ENCODE measurements around the gene HERC4.

Gene HERC4, protein sequence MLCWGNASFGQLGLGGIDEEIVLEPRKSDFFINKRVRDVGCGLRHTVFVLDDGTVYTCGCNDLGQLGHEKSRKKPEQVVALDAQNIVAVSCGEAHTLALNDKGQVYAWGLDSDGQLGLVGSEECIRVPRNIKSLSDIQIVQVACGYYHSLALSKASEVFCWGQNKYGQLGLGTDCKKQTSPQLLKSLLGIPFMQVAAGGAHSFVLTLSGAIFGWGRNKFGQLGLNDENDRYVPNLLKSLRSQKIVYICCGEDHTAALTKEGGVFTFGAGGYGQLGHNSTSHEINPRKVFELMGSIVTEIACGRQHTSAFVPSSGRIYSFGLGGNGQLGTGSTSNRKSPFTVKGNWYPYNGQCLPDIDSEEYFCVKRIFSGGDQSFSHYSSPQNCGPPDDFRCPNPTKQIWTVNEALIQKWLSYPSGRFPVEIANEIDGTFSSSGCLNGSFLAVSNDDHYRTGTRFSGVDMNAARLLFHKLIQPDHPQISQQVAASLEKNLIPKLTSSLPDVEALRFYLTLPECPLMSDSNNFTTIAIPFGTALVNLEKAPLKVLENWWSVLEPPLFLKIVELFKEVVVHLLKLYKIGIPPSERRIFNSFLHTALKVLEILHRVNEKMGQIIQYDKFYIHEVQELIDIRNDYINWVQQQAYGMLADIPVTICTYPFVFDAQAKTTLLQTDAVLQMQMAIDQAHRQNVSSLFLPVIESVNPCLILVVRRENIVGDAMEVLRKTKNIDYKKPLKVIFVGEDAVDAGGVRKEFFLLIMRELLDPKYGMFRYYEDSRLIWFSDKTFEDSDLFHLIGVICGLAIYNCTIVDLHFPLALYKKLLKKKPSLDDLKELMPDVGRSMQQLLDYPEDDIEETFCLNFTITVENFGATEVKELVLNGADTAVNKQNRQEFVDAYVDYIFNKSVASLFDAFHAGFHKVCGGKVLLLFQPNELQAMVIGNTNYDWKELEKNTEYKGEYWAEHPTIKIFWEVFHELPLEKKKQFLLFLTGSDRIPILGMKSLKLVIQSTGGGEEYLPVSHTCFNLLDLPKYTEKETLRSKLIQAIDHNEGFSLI

DNA sequence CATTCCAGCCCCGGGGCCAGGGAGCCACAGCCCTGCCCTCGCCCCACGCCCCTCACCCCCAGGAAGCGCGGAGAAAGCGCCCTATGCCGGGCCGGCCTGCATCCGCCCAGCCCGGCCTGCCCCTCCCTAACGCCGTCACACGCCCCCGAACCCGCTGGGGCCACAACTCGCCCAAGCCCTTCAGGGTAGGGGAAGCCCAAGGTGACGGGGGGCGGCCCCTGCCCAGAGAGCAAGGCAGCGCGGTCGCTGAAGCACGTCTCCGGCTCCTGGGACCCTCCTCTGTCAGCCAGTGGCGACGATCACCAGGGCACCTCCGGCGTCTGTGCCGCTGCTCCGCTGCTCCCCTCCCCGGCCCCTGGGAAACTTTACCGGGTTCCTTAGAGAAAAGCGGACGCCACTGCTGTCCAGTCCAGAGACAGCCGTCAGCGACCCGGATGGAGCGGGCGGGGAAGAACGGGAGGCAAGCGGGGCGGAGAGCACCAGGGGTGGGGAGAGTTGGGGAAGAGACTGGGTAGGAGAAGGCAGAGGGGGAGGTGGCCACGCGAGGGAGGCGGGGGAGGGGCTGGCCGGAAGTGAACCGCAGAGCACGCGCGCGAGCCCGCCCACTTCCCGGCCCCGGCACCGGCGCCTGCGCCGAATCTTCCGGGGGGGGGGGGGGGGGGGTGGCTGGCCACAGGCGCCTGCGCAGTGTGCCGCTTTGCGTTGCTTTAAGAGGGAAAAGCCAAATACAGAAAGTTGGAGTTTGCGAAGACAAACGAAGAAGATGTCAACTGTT is at the start of gene HERC4:
Gene HERC4, minus strand, starts transcription at position 509 of the 775 bp plus-strand sequence. CDS start 2,175 bp downstream, outside the sequence.
- TF ChIP-seq, protein P1, sequence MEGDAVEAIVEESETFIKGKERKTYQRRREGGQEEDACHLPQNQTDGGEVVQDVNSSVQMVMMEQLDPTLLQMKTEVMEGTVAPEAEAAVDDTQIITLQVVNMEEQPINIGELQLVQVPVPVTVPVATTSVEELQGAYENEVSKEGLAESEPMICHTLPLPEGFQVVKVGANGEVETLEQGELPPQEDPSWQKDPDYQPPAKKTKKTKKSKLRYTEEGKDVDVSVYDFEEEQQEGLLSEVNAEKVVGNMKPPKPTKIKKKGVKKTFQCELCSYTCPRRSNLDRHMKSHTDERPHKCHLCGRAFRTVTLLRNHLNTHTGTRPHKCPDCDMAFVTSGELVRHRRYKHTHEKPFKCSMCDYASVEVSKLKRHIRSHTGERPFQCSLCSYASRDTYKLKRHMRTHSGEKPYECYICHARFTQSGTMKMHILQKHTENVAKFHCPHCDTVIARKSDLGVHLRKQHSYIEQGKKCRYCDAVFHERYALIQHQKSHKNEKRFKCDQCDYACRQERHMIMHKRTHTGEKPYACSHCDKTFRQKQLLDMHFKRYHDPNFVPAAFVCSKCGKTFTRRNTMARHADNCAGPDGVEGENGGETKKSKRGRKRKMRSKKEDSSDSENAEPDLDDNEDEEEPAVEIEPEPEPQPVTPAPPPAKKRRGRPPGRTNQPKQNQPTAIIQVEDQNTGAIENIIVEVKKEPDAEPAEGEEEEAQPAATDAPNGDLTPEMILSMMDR (IDR thresholded peaks at IDR 0.05; ENCODE audit: low read depth, low read length) = no peak
- DNase-seq (ENCODE audit: extremely low read depth, low read depth) = peak; percentile 89

DNA sequence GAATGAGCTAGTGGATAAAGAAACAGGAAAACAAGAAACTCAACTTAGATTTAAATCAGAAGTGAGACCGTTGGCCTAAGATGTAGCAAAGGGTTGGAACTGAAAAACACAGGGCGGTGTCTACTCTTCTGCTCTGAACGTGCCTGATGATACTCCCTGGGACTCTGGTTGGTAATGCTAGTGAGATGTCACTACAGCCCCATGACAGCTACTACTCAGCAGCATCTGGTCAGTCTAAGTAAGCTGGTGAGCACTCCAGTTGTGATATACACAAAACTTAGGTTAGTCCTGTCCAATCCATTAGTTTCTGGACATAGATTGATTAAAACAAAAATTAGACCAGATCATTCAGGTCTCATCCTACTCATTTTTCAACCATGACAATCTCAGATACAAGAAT is 49.6 kb upstream of the HERC4 start:
- DNase-seq (ENCODE audit: extremely low read depth, low read depth) = no peak
- TF ChIP-seq, protein P1 (IDR thresholded peaks at IDR 0.05; ENCODE audit: low read depth, low read length) = no peak

DNA sequence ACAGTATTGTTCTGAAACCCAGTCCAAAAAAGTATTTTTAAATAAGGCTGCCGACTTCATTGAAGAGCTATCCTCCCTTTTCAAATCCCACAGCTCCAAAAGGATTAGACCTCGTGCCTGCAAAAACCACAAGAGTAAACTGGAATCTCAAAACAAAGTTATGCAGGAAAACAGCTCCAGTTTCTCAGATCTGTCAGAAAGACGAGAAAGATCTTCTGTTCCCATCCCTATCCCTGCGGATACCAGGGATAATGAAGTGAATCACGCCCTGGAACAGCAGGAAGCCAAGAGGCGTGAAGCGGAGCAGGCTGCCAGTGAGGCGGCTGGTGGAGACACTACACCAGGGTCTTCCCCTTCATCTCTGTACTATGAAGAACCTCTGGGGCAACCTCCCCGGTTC is 46.8 kb upstream of the HERC4 start:
- TF ChIP-seq, protein P1 (IDR thresholded peaks at IDR 0.05; ENCODE audit: low read depth, low read length) = no peak
- no peak for DNase-seq (ENCODE audit: extremely low read depth, low read depth)

DNA sequence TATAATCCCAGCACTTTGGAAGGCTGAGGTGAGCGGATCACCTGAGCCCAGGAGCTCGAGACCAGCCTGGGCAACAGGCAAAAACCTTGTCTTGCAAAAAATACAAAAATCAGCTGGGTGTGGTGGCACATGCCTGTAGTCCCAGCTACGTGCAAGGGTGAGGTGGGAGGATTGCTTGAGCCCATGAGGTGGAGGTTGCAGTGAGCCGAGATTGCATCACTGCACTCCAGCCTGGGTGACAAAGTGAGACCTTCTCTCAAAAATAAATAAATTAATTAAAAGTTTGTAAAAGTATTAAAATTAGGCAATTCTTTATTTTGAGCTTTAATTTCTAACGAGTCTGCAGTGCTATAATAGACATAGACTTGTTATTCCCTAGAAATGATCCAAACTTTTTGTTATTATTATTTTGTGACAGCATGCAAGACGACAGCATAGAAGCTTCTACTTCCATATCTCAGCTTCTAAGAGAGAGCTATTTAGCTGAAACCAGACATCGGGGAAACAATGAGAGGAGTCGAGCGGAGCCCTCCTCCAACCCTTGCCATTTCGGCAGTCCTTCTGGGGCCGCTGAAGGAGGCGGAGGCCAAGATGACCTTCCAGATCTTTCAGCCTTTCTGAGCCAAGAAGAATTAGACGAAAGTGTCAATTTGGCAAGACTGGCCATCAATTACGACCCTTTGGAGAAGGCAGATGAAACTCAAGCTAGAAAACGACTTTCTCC is 46.1 kb upstream of the HERC4 start:
- no peak for DNase-seq (ENCODE audit: extremely low read depth, low read depth)
- TF ChIP-seq, protein P1 (IDR thresholded peaks at IDR 0.05; ENCODE audit: low read depth, low read length) = no peak

DNA sequence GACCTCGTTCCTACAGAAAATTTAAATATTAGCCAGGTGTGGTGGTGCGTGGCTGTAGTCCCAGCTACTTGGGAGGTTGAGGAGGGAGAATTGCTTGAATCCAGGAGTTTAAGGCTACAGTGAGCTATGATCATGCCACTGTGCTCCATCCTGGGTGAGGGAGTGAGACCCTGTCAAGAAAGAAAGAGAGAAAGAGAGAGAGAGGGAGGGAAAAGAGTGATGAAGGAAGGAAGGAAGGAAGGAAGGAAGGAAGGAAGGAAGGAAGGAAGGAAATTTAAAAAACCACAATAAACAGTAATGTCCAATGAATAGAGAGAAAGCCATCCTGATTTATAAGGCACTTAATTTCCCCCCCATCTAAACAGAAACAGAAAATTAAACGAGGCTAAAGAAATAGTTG is 43.6 kb upstream of the HERC4 start:
- no peak for DNase-seq (ENCODE audit: extremely low read depth, low read depth)
- TF ChIP-seq, protein P1 (IDR thresholded peaks at IDR 0.05; ENCODE audit: low read depth, low read length) = no peak

DNA sequence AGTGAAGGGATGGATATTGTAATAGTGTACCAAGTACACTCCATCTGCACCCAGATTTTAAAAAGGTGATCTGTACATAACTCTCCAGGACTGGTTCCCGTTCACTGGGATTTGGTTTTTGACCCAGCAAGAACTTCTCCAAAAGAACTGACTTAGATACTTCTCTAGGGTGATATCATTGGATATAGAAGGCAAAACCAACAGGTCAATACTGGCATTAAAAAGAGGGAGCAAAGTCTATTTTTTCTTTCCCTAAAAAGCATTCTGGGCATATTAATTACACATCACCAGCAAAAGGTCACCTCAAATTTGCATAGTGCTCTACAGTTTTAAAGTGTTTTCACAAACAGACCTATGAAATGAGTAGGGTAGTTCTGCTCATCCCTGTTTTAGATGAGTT is 37.8 kb upstream of the HERC4 start:
- no peak for DNase-seq (ENCODE audit: extremely low read depth, low read depth)
- TF ChIP-seq, protein P1 (IDR thresholded peaks at IDR 0.05; ENCODE audit: low read depth, low read length) = no peak

All from AG09319 (cell line).